Body of pancreas (tissue), 4 donors: Measurements from ENCODE around the gene SNX21.

Experiments
- CTCF ChIP-seq, 7 experiments: fragments of 450-650 bp in 4 of 7; fragments of 200-600 bp in 3 of 7; sonication (generic) in 3 of 7; IDR thresholded peaks; one replicate each; pipeline ENCODE4 v1.5.1; 2016 to 2019; ENCODE audit warnings: antibody characterized with exemption in 7 of 7
- POLR2A ChIP-seq, 3 donors: fragments of 450-650 bp; IDR thresholded peaks; one replicate each; pipeline ENCODE4 v1.6.1; 2016; ENCODE audit warnings: antibody characterized with exemption in 3 of 3, mild to moderate bottlenecking in 2 of 3

- TF ChIP-seq CTCF (IDR thresholded peaks at IDR 0.05) (no peak), POLR2A (IDR thresholded peaks at IDR 0.05) (no peak)
Observed at GRCh38 chr20:45863543-45864470, 30.2 kb downstream of the SNX21 start.
